ENCODE measurements around the gene DPYSL4. TPM values are rescaled to one million over a fixed set of nuclear protein-coding genes. Genes with fewer than 3 reads are reported as not detected.
"Not testable (repeated sequence)": the region's sequence is repeated elsewhere in the genome, so short reads cannot be mapped to it uniquely, and the experiment has no call there.

DPYSL4 gene
- total and polyA plus RNA-seq, 2 of the 4 experiments (the other 2 are of a cell fraction): 8.1 to 30.5 TPM

- CTCF ChIA-PET: no interaction called here
- Histone ChIP-seq H3K27ac (ENCODE audit: insufficient read depth, low read length) (no peak overlapping the region), H2AK9ac (replicated peaks; ENCODE audit: low read depth, low read length, poor library complexity) (no peak overlapping the region), H3K4ac (ENCODE audit: low read depth, low read length) (no peak overlapping the region), H3K23ac (ENCODE audit: low read depth, low read length) (no peak overlapping the region), H3K4me1 (ENCODE audit: control insufficient read depth, insufficient read depth, low read length) (no peaks in the 10 kb centered on the region), H4K20me1 (ENCODE audit: insufficient read depth, low read length) (no peaks in the 10 kb centered on the region), H3K14ac (replicated peaks; ENCODE audit: low read depth, low read length) (no peak overlapping the region), H2AFZ (replicated peaks; ENCODE audit: low read length, poor library complexity) (no peak overlapping the region), H4K5ac (ENCODE audit: low read depth, low read length) (no peak overlapping the region), H4K8ac (ENCODE audit: low read depth in 2 of 2, low read length in 2 of 2) (no peak overlapping the region), H2BK20ac (ENCODE audit: low read depth, low read length) (no peak overlapping the region), H3K4me2 (ENCODE audit: low read depth, low read length) (no peak overlapping the region), H3K36me3 (ENCODE audit: control insufficient read depth, insufficient read depth, low read length) (no peaks in the 10 kb centered on the region), H3K4me3 (ENCODE audit: insufficient read depth, low read depth, low read length) (no peak overlapping the region), H3K79me1 (ENCODE audit: low read depth in 1 of 2, low read length in 2 of 2) (no peaks in the 10 kb centered on the region), H2AK5ac (ENCODE audit: low read depth, low read length) (no peak overlapping the region), H2BK15ac (ENCODE audit: low read depth, low read length) (no peak overlapping the region), H3K18ac (ENCODE audit: low read depth, low read length) (no peak overlapping the region), H2BK5ac (ENCODE audit: low read depth, low read length, poor library complexity, severe bottlenecking) (no peak overlapping the region), H4K91ac (ENCODE audit: insufficient read depth, low read depth, low read length) (no peak overlapping the region), H2BK120ac (ENCODE audit: low read depth, low read length) (no peak overlapping the region), H3K9ac (ENCODE audit: low read depth, low read length) (no peak overlapping the region), H3K56ac (ENCODE audit: extremely low read depth, insufficient read depth, low read length) (no peak overlapping the region), H3K27me3 (ENCODE audit: control insufficient read depth, insufficient read depth, low read length) (no peaks in the 10 kb centered on the region; the same call in 1 of the 2 replicates), H3K9me1 (ENCODE audit: insufficient read depth, low read length) (no peaks in the 10 kb centered on the region), H3K9me3 (ENCODE audit: control insufficient read depth, insufficient read depth, low read length) (no peaks in the 10 kb centered on the region)
- no peak for TF ChIP-seq NFE2L2 (IDR thresholded peaks at IDR 0.05; ENCODE audit: low read depth, low read length)
- no peak for DNase-seq
- in situ Hi-C loops (cut with MboI; ENCODE audit: low sequenced_read_pairs): no loop called here
- dilution Hi-C loops (cut with HindIII; ENCODE audit: low sequenced_read_pairs, unreplicated experiment): no loop called here
- ATAC-seq (ENCODE audit: low read depth): no peak
- POLR2A ChIA-PET (ENCODE audit: unreplicated experiment): no interaction called here
- no CpG with 5 or more reads among the region's 7 CpGs for WGBS, 2 experiments (ENCODE audit: extremely low coverage in 2 of 2, insufficient read length in 1 of 2)
- no TSS peak for BruUV-seq (replicated peaks)
- intact Hi-C loops (cut with micrococcal nuclease): no loop called here
These were observed 27.9 kb upstream of the DPYSL4 start for GRCh38 chr10:132158823-132159222.

DNA sequence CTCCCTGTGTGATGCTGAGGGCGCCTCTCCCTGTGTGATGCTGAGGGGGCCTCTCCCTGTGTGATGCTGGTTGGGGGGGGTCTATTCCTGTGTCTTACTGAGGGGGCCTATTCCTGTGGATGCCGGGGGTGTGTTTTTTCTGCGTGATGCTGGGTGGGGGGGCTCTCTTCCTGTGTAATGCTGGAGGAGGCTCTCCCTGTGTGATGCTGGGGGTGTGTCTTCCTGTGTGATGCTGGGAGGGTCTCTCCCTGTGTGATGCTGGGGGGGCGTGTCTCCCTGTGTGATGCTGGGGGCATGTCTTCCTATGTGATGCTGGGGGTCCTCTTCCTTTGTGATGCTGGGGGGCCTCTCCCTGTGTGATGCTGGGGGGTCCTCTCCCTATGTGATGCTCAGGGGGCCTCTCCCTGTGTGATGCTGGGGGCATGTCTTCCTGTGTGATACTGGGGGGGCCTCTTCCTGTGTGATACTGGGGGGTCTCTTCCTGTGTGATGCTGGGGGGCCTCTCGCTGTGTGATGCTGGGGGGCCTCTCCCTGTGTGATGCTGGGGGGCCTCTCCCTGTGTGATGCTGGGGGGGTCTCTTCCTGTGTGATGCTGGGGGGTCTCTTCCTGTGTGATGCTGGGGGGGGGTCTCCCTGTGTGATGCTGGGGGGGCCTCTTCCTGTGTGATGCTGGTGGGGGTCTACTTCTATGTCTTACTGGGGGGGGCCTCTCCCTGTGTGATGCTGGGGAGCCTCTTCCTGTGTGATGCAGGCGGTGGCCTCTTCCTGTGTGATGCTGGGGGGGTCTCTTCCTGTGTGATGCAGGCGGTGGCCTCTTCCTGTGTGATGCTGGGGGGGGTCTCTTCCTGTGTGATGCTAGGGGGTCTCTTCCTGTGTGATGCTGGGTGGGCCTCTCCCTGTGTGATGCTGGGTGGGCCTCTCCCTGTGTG lies 27.2 kb upstream of the DPYSL4 start:
- dilution Hi-C loops (cut with HindIII; ENCODE audit: low sequenced_read_pairs, unreplicated experiment): not testable (repeated sequence)

More for the DNA sequence above, 27.2 kb upstream of the DPYSL4 start:
- H3K4me2 ChIP-seq (ENCODE audit: low read depth, low read length); H3K18ac ChIP-seq (ENCODE audit: low read depth, low read length); H4K20me1 ChIP-seq (ENCODE audit: insufficient read depth, low read length); H3K79me1 ChIP-seq (ENCODE audit: low read depth in 1 of 2, low read length in 2 of 2); H3K9me3 ChIP-seq (ENCODE audit: control insufficient read depth, insufficient read depth, low read length); CTCF ChIA-PET; H4K91ac ChIP-seq (ENCODE audit: insufficient read depth, low read depth, low read length); H3K27me3 ChIP-seq (ENCODE audit: control insufficient read depth, insufficient read depth, low read length); H3K4me3 ChIP-seq (ENCODE audit: insufficient read depth, low read depth, low read length); H2BK20ac ChIP-seq (ENCODE audit: low read depth, low read length); DNase-seq; H3K9me1 ChIP-seq (ENCODE audit: insufficient read depth, low read length); H4K8ac ChIP-seq (ENCODE audit: low read depth in 2 of 2, low read length in 2 of 2); H3K4ac ChIP-seq (ENCODE audit: low read depth, low read length); H3K4me1 ChIP-seq (ENCODE audit: control insufficient read depth, insufficient read depth, low read length); in situ Hi-C loops (cut with MboI; ENCODE audit: low sequenced_read_pairs); H3K14ac ChIP-seq (replicated peaks; ENCODE audit: low read depth, low read length); POLR2A ChIA-PET (ENCODE audit: unreplicated experiment); H3K36me3 ChIP-seq (ENCODE audit: control insufficient read depth, insufficient read depth, low read length); H3K9ac ChIP-seq (ENCODE audit: low read depth, low read length); H4K5ac ChIP-seq (ENCODE audit: low read depth, low read length); intact Hi-C loops (cut with micrococcal nuclease); H2BK5ac ChIP-seq (ENCODE audit: low read depth, low read length, poor library complexity, severe bottlenecking); H2AK5ac ChIP-seq (ENCODE audit: low read depth, low read length); H3K23ac ChIP-seq (ENCODE audit: low read depth, low read length); H2AK9ac ChIP-seq (replicated peaks; ENCODE audit: low read depth, low read length, poor library complexity); H2BK120ac ChIP-seq (ENCODE audit: low read depth, low read length); BruUV-seq (replicated peaks); H3K56ac ChIP-seq (ENCODE audit: extremely low read depth, insufficient read depth, low read length); H2AFZ ChIP-seq (replicated peaks; ENCODE audit: low read length, poor library complexity); ATAC-seq (ENCODE audit: low read depth); H3K27ac ChIP-seq (ENCODE audit: insufficient read depth, low read length); H2BK15ac ChIP-seq (ENCODE audit: low read depth, low read length): not testable (repeated sequence)
- WGBS, 2 experiments (ENCODE audit: extremely low coverage in 2 of 2, insufficient read length in 1 of 2): no CpG with 5 or more reads among the region's 7 CpGs

All from IMR-90 (cell line).